Panc1 (cell line): Measurements from ENCODE around the gene IL24.

Experiments
- POLR2AphosphoS5 ChIP-seq: IDR thresholded peaks from 2 replicates; pipeline ENCODE4 v1.6.1; 2012; ENCODE audit warnings: mild to moderate bottlenecking, low read depth, low read length, moderate library complexity
- TF ChIP-seq, protein P1 (sequence below): fragments of 450-650 bp; IDR thresholded peaks from 2 replicates; pipeline ENCODE4 v1.5.1; 2017; ENCODE audit warnings: mild to moderate bottlenecking

DNA sequence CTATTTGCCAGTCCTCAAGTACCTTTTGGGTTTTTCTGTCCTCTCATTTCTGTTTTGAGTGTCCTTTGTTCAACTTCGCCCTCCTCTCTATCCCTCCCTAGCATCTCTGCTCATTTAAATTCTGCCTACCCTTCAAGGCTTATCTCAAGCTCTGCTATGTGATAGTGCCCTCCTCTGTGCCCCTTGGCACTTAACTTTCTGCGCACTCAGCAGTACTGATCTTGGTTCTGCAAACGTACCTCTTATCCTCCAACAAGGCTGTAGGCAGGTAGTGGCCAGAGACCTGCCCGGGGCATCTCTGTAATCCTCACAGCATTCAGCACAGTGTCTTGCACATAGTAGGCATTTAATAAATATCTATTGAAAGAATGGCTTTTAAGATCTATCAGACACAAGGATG, 37.1 kb upstream of the IL24 start:
- TF ChIP-seq, protein P1, sequence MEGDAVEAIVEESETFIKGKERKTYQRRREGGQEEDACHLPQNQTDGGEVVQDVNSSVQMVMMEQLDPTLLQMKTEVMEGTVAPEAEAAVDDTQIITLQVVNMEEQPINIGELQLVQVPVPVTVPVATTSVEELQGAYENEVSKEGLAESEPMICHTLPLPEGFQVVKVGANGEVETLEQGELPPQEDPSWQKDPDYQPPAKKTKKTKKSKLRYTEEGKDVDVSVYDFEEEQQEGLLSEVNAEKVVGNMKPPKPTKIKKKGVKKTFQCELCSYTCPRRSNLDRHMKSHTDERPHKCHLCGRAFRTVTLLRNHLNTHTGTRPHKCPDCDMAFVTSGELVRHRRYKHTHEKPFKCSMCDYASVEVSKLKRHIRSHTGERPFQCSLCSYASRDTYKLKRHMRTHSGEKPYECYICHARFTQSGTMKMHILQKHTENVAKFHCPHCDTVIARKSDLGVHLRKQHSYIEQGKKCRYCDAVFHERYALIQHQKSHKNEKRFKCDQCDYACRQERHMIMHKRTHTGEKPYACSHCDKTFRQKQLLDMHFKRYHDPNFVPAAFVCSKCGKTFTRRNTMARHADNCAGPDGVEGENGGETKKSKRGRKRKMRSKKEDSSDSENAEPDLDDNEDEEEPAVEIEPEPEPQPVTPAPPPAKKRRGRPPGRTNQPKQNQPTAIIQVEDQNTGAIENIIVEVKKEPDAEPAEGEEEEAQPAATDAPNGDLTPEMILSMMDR, result no peak
- TF ChIP-seq POLR2AphosphoS5, result no peak
